ENCODE results near the gene CAMK1.

CAMK1 gene

GRCh38 chr3:9780910-9781309 is 11.2 kb upstream of the CAMK1 start:
- H3K79me1 ChIP-seq (ENCODE audit: low read length): no peaks in the 10 kb centered on the region
- no peak overlapping the region for H2BK120ac ChIP-seq (ENCODE audit: insufficient read depth, low read length, poor library complexity)
- H2AK5ac ChIP-seq (ENCODE audit: low read length): no peak overlapping the region
- no peak for DNase-seq
- no peak overlapping the region for H2AFZ ChIP-seq (ENCODE audit: insufficient read depth, low read length, poor library complexity)
- H4K8ac ChIP-seq (ENCODE audit: low read depth, low read length): no peak overlapping the region
- no peak overlapping the region for H3K23ac ChIP-seq (ENCODE audit: low read length)
- H3K9me3 ChIP-seq (ENCODE audit: insufficient read depth, low read depth, low read length): no peaks in the 10 kb centered on the region
- no peak overlapping the region for H3K4me3 ChIP-seq (ENCODE audit: low read depth, low read length)
- H3K9ac ChIP-seq (ENCODE audit: low read length): no peak overlapping the region
- H3K27me3 ChIP-seq (ENCODE audit: insufficient read depth, low read length): no peaks in the 10 kb centered on the region
- no peak overlapping the region for H3K14ac ChIP-seq (ENCODE audit: low read length)
- peaks cover 28 to 41% of the 10 kb centered on the region in 2 experiments for H3K36me3 ChIP-seq (ENCODE audit: control insufficient read depth in 1 of 2, insufficient read depth in 2 of 2, low read length in 2 of 2)
- no peak overlapping the region for H4K91ac ChIP-seq (ENCODE audit: low read depth, low read length)
- WGBS (ENCODE audit: extremely low coverage, insufficient coverage, insufficient read length): no CpG with 5 or more reads among the region's 4 CpGs
- H3K79me2 ChIP-seq (ENCODE audit: control insufficient read depth, insufficient read depth, low read length, poor library complexity): no peaks in the 10 kb centered on the region
- H2BK12ac ChIP-seq (ENCODE audit: low read length): no peak overlapping the region
- H3K4me1 ChIP-seq (ENCODE audit: control insufficient read depth in 1 of 2, insufficient read depth in 2 of 2, low read length in 2 of 2): no peaks in the 10 kb centered on the region
- no peak overlapping the region for H3K4me2 ChIP-seq (ENCODE audit: low read length)
- no peak overlapping the region for H3K18ac ChIP-seq (ENCODE audit: low read length)
- H3K27ac ChIP-seq (ENCODE audit: low read depth, low read length): no peak overlapping the region
- H4K12ac ChIP-seq (ENCODE audit: low read depth, low read length): no peak overlapping the region
- no peak overlapping the region for H3K4ac ChIP-seq (ENCODE audit: low read depth, low read length)
- no peak overlapping the region for H2BK5ac ChIP-seq (ENCODE audit: low read depth, low read length, poor library complexity)

- no peak overlapping the region for H3K4me2 ChIP-seq (ENCODE audit: low read length)
- H3K36me3 ChIP-seq (ENCODE audit: control insufficient read depth in 1 of 2, insufficient read depth in 2 of 2, low read length in 2 of 2): peaks cover 28 to 39% of the 10 kb centered on the region in 2 experiments
- no peak overlapping the region for H2BK5ac ChIP-seq (ENCODE audit: low read depth, low read length, poor library complexity)
- H3K18ac ChIP-seq (ENCODE audit: low read length): no peak overlapping the region
- no peak overlapping the region for H3K9ac ChIP-seq (ENCODE audit: low read length)
- H4K91ac ChIP-seq (ENCODE audit: low read depth, low read length): no peak overlapping the region
- no peaks in the 10 kb centered on the region for H3K9me3 ChIP-seq (ENCODE audit: insufficient read depth, low read depth, low read length)
- H3K23ac ChIP-seq (ENCODE audit: low read length): no peak overlapping the region
- no peaks in the 10 kb centered on the region for H3K79me1 ChIP-seq (ENCODE audit: low read length)
- H4K8ac ChIP-seq (ENCODE audit: low read depth, low read length): no peak overlapping the region
- no peak overlapping the region for H2BK12ac ChIP-seq (ENCODE audit: low read length)
- H4K12ac ChIP-seq (ENCODE audit: low read depth, low read length): no peak overlapping the region
- no peak for DNase-seq
- no CpG with 5 or more reads among the region's 10 CpGs for WGBS (ENCODE audit: extremely low coverage, insufficient coverage, insufficient read length)
- H2AFZ ChIP-seq (ENCODE audit: insufficient read depth, low read length, poor library complexity): no peak overlapping the region
- no peak overlapping the region for H2AK5ac ChIP-seq (ENCODE audit: low read length)
- H3K4me3 ChIP-seq (ENCODE audit: low read depth, low read length): no peak overlapping the region
- no peaks in the 10 kb centered on the region for H3K4me1 ChIP-seq (ENCODE audit: control insufficient read depth in 1 of 2, insufficient read depth in 2 of 2, low read length in 2 of 2)
- H2BK120ac ChIP-seq (ENCODE audit: insufficient read depth, low read length, poor library complexity): no peak overlapping the region
- H3K4ac ChIP-seq (ENCODE audit: low read depth, low read length): no peak overlapping the region
- H3K27me3 ChIP-seq (ENCODE audit: insufficient read depth, low read length): no peaks in the 10 kb centered on the region
- H3K14ac ChIP-seq (ENCODE audit: low read length): no peak overlapping the region
- no peak overlapping the region for H3K27ac ChIP-seq (ENCODE audit: low read depth, low read length)
- H3K79me2 ChIP-seq (ENCODE audit: control insufficient read depth, insufficient read depth, low read length, poor library complexity): no peaks in the 10 kb centered on the region
These were observed 10.7 kb upstream of the CAMK1 start for GRCh38 chr3:9780458-9780812.

- H3K27me3 ChIP-seq (ENCODE audit: insufficient read depth, low read length): no peaks in the 10 kb centered on the region
- no peaks in the 10 kb centered on the region for H3K9me3 ChIP-seq (ENCODE audit: insufficient read depth, low read depth, low read length)
- H3K79me2 ChIP-seq (ENCODE audit: control insufficient read depth, insufficient read depth, low read length, poor library complexity): no peaks in the 10 kb centered on the region
- H3K27ac ChIP-seq (ENCODE audit: low read depth, low read length): no peak overlapping the region
- no peak overlapping the region for H4K8ac ChIP-seq (ENCODE audit: low read depth, low read length)
- no peak overlapping the region for H3K4ac ChIP-seq (ENCODE audit: low read depth, low read length)
- no peak overlapping the region for H2AK5ac ChIP-seq (ENCODE audit: low read length)
- no peak overlapping the region for H3K4me3 ChIP-seq (ENCODE audit: low read depth, low read length)
- no peak overlapping the region for H2BK120ac ChIP-seq (ENCODE audit: insufficient read depth, low read length, poor library complexity)
- H3K9ac ChIP-seq (ENCODE audit: low read length): no peak overlapping the region
- H4K12ac ChIP-seq (ENCODE audit: low read depth, low read length): no peak overlapping the region
- no peaks in the 10 kb centered on the region for H3K4me1 ChIP-seq (ENCODE audit: control insufficient read depth in 1 of 2, insufficient read depth in 2 of 2, low read length in 2 of 2)
- no peak overlapping the region for H2AFZ ChIP-seq (ENCODE audit: insufficient read depth, low read length, poor library complexity)
- no peak for DNase-seq
- no peak overlapping the region for H3K23ac ChIP-seq (ENCODE audit: low read length)
- no peak overlapping the region for H3K4me2 ChIP-seq (ENCODE audit: low read length)
- no peak overlapping the region for H3K14ac ChIP-seq (ENCODE audit: low read length)
- H2BK12ac ChIP-seq (ENCODE audit: low read length): no peak overlapping the region
- no peak overlapping the region for H3K18ac ChIP-seq (ENCODE audit: low read length)
- H3K36me3 ChIP-seq (ENCODE audit: control insufficient read depth in 1 of 2, insufficient read depth in 2 of 2, low read length in 2 of 2): peaks cover 25 to 35% of the 10 kb centered on the region in 2 experiments
- H2BK5ac ChIP-seq (ENCODE audit: low read depth, low read length, poor library complexity): no peak overlapping the region
- H4K91ac ChIP-seq (ENCODE audit: low read depth, low read length): no peak overlapping the region
- WGBS (ENCODE audit: extremely low coverage, insufficient coverage, insufficient read length): no CpG with 5 or more reads among the region's 8 CpGs
- H3K79me1 ChIP-seq (ENCODE audit: low read length): no peaks in the 10 kb centered on the region
These were observed 10.1 kb upstream of the CAMK1 start for GRCh38 chr3:9779721-9780457.

- no CpG with 5 or more reads among the region's 6 CpGs for whole genome bisulfite sequencing (ENCODE audit: extremely low coverage, insufficient coverage, insufficient read length)
These were observed 9.4 kb upstream of the CAMK1 start for GRCh38 chr3:9779075-9779593.

More at GRCh38 chr3:9779075-9779593, 9.4 kb upstream of the CAMK1 start:
- H3K14ac ChIP-seq (ENCODE audit: low read length): no peak overlapping the region
- H3K4me2 ChIP-seq (ENCODE audit: low read length): no peak overlapping the region
- no peak overlapping the region for H3K4me3 ChIP-seq (ENCODE audit: low read depth, low read length)
- H3K27me3 ChIP-seq (ENCODE audit: insufficient read depth, low read length): no peaks in the 10 kb centered on the region
- no peak overlapping the region for H3K18ac ChIP-seq (ENCODE audit: low read length)
- H3K9me3 ChIP-seq (ENCODE audit: insufficient read depth, low read depth, low read length): no peaks in the 10 kb centered on the region
- H3K79me1 ChIP-seq (ENCODE audit: low read length): no peaks in the 10 kb centered on the region
- H2BK120ac ChIP-seq (ENCODE audit: insufficient read depth, low read length, poor library complexity): no peak overlapping the region
- H4K8ac ChIP-seq (ENCODE audit: low read depth, low read length): no peak overlapping the region
- no peak overlapping the region for H4K91ac ChIP-seq (ENCODE audit: low read depth, low read length)
- no peak overlapping the region for H3K4ac ChIP-seq (ENCODE audit: low read depth, low read length)
- peaks cover 21 to 33% of the 10 kb centered on the region in 2 experiments for H3K36me3 ChIP-seq (ENCODE audit: control insufficient read depth in 1 of 2, insufficient read depth in 2 of 2, low read length in 2 of 2)
- DNase-seq: no peak
- H3K79me2 ChIP-seq (ENCODE audit: control insufficient read depth, insufficient read depth, low read length, poor library complexity): no peaks in the 10 kb centered on the region
- H2AK5ac ChIP-seq (ENCODE audit: low read length): no peak overlapping the region
- H3K9ac ChIP-seq (ENCODE audit: low read length): no peak overlapping the region
- no peaks in the 10 kb centered on the region for H3K4me1 ChIP-seq (ENCODE audit: control insufficient read depth in 1 of 2, insufficient read depth in 2 of 2, low read length in 2 of 2)
- H2AFZ ChIP-seq (ENCODE audit: insufficient read depth, low read length, poor library complexity): no peak overlapping the region
- H3K23ac ChIP-seq (ENCODE audit: low read length): no peak overlapping the region
- H4K12ac ChIP-seq (ENCODE audit: low read depth, low read length): no peak overlapping the region
- H2BK5ac ChIP-seq (ENCODE audit: low read depth, low read length, poor library complexity): no peak overlapping the region
- no peak overlapping the region for H3K27ac ChIP-seq (ENCODE audit: low read depth, low read length)
- no peak overlapping the region for H2BK12ac ChIP-seq (ENCODE audit: low read length)

All from trophoblast cell (in vitro differentiated cells and primary cell).